Epithelial cell of proximal tubule (primary cell): Measurements from ENCODE around the gene DRD3. TPM values are rescaled to one million over a fixed set of nuclear protein-coding genes. Genes with fewer than 3 reads are reported as not detected.
A peak's percentile ranks its signal among the peaks of the same experiment; 100 is the strongest.

Experiments used
- DNase-seq: peaks from one replicate; pipeline ENCODE4 v3.0.0-alpha.2; 2011; ENCODE audit warnings: low read depth
- H3K4me3 ChIP-seq: 2 replicates; pipeline ENCODE4 v1.5.1; 2011; ENCODE audit warnings: low read depth, mild to moderate bottlenecking, low read length
- total RNA-seq: library from RNA; depleted of rRNA; stranded (reverse); fragments of >200 nt; gene quantifications from 2 replicates; pipeline ENCODE4 v1.2.3, GENCODE V29; 2015
- TF ChIP-seq, protein P1 (sequence below): conservative IDR thresholded peaks from 2 replicates; pipeline ENCODE4 v1.5.1; 2012; ENCODE audit warnings: low read depth, mild to moderate bottlenecking, low read length

Gene DRD3
- total RNA-seq, 1 donor from 2014 or later = not detected

DNA sequence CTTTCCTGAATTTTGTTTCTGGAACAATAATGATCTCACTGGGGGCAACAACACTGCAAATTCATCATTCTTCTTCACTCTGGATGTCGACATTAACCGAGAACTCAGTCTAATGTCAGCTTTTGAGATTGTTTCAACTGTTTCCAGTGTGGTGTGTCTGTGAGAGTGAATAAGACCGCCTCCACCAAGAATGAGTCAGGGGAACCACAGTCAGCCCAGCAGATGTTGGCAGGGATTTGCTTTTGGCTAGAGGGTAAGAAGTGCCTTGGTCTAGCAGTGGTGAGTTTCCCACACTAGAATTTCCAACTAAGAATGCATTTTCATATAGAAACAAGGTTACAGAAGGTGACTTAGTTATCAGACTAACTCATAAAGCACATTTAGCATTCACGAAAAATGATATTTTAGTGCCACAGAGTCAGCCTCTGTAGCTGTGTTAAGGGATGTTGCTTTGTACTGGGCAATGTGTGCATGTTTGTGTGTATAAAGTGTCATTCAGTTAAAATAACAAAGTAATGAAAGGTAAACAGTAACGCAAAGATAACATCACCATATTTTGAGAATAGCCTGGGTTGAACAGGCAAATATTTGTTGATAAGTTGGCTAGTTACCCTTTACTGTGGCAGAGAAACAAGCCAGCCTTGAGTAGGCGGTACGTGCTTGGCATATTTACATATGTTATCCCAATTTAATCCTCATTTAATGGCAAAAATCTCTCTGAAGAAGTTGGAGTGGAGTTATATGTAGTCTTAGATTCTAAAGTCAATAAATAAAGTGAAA lies 33.8 kb downstream of the DRD3 start:
- DNase-seq = peak; percentile 39

DNA sequence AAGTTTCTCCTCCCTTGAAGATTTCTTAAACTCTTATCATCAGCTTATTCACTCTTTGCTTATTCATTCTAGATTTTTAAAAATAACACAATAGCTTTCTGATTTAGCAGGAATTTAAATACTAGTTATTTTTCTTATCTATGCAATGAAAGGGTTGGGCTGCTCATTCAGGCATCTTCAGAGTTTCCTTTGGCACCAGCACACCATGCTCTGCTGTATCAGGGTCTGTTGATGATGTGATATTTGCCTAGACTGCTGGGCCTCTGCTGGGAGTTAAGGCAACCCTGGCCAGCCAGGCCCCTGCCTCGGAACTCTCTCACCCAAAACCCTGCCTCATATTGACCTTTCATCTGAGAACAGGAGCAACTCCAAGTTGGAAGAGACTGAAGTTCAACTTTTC lies 35.0 kb downstream of the DRD3 start:
- DNase-seq = no peak
- H3K4me3 ChIP-seq = no peak overlapping the region
- TF ChIP-seq, protein P1, sequence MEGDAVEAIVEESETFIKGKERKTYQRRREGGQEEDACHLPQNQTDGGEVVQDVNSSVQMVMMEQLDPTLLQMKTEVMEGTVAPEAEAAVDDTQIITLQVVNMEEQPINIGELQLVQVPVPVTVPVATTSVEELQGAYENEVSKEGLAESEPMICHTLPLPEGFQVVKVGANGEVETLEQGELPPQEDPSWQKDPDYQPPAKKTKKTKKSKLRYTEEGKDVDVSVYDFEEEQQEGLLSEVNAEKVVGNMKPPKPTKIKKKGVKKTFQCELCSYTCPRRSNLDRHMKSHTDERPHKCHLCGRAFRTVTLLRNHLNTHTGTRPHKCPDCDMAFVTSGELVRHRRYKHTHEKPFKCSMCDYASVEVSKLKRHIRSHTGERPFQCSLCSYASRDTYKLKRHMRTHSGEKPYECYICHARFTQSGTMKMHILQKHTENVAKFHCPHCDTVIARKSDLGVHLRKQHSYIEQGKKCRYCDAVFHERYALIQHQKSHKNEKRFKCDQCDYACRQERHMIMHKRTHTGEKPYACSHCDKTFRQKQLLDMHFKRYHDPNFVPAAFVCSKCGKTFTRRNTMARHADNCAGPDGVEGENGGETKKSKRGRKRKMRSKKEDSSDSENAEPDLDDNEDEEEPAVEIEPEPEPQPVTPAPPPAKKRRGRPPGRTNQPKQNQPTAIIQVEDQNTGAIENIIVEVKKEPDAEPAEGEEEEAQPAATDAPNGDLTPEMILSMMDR = no peak

More for the DNA sequence above, 33.8 kb downstream of the DRD3 start:
- no peak overlapping the region for H3K4me3 ChIP-seq
- TF ChIP-seq, protein P1 = no peak

DNA sequence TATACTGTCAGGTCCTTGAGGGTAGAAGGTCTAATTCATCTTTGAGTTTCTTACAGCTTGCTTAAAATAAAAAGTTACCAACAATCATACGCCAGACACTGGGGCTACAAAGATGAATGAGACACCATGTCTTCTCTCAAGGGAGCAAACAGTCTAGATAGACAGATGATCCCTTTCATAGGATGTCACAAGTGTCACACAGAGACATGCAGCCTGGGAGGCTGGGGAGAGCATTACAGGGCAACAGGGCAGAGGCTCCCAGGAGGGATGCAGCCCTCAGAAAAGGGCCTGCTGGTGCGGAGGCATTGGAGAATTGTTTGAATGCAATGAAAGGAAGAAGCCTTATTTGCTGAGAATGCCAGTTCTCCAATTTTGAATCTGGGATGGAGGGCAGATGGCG lies 39.0 kb downstream of the DRD3 start:
- TF ChIP-seq, protein P1 = no peak
- no peak overlapping the region for H3K4me3 ChIP-seq
- DNase-seq = no peak

DNA sequence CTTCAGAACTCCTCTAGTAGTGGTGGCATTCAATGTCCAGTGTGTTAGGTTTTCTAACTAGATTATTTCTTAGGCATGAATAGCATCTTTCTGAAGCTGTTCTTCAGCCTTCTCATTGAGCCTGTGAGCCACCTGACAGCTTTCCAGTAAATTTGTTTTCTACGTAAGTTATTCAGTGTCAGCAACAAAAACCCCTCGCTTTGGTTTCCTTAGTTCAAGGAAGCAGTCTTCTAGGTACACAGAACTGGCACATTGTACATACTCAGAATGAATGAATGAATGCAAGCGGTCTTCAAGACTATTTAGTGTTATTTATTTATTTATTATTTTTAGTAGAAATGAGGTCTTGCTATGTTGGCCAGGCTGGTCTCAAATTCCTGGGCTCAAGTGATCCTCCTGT lies 44.9 kb downstream of the DRD3 start:
- no peak overlapping the region for H3K4me3 ChIP-seq
- TF ChIP-seq, protein P1 = no peak
- DNase-seq = no peak

DNA sequence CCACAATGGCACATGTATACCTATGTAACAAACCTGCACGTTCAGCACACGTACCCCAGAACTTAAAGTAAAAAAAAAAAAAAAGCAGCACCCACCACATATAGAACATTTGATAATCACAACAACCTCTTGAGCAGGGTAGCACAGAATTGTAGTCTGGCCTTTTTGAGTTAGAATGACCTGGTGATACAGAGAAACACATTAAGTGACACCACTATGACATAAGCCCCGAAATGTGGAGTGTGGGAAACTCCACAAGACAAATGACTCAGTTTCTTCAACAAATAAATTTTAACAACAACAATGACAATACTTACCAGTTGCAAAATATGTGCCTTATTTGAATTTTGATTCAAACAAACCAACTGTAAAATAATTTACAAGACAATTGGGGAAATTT lies 46.4 kb downstream of the DRD3 start:
- H3K4me3 ChIP-seq = no peak overlapping the region
- DNase-seq = no peak
- TF ChIP-seq, protein P1 = no peak

DNA sequence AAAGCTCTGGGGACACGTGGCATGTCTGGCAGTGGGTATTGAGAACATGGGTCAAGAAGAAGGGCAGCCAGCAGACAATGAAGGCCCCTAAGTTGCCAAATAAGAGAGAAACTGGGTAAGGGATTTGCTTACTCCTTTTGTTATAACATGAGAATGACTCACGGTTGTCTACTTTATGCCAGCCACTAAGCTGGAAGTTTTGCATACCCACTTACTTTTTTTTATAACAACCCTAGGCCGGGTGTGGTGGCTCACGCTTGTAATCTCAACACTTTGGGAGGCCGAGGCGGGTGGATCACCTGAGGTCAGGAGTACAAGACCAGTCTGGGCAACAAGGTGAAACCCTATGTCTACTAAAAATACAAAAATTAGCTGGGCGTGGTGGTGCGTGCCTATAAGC lies 50.0 kb downstream of the DRD3 start:
- H3K4me3 ChIP-seq = no peak overlapping the region
- no peak for DNase-seq
- TF ChIP-seq, protein P1 = no peak

DNA sequence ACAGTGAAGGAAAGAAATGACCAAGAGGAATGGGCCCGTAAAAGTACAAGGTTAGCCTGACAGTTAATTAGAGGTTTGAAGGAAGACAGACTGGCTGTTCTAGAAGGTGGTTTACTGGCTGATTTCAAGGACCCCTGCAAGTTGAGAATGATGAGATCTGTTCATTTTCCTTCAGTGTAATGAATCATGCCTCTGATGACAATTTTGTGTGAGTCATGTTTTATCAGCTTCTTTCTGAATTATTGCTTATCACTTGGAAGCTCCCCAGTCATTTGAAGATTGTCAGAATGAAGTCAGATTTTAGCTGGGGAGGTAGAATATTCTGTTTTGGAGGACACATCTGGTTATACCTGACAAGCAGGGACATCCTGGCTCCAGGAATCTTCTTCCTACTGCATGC lies 50.6 kb downstream of the DRD3 start:
- TF ChIP-seq, protein P1 = no peak
- DNase-seq = no peak
- H3K4me3 ChIP-seq = no peak overlapping the region
